ENCODE results near the gene ARAP1.

The ARAP1 gene

DNA sequence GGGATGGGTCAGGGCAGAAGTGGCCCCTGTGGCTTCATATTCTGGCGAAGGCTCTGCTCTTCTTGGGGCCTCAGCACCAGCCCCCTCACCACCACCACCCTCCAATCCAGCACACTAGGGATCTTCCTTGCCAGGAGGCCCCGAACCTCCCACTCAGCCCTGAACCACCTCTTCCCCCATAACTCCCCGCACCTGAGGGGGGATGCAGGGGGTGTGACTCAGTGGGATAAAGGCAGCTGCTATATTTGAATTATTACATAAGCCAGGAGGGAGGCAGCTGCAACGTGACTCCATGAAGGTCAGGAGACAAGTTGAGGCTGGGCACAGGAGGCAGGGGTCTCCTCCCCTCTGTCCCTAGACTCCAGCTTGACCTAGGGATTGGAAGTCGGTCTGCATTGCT lies 72.3 kb downstream of the ARAP1 start:
- no peak for DNase-seq

DNA sequence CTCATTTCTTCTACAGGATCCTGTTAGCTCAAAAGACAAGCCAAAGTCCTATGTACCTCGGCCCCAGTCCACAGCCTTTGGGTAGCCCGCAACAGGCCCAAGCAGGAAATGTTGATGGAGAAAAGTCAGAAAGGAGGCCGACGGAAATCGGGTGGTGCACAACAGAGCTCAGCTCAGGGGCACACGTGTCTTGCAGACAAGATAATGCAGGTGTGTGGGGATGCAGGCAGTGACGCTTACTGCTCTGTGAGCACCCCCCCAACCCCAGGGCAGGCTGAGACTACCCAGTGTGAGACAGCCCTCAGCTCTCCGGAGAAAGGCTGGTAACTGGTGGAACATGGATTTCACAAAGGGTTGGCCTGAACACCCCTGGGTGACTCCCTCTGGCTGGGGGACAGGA lies 73.7 kb downstream of the ARAP1 start:
- no peak for DNase-seq

DNA sequence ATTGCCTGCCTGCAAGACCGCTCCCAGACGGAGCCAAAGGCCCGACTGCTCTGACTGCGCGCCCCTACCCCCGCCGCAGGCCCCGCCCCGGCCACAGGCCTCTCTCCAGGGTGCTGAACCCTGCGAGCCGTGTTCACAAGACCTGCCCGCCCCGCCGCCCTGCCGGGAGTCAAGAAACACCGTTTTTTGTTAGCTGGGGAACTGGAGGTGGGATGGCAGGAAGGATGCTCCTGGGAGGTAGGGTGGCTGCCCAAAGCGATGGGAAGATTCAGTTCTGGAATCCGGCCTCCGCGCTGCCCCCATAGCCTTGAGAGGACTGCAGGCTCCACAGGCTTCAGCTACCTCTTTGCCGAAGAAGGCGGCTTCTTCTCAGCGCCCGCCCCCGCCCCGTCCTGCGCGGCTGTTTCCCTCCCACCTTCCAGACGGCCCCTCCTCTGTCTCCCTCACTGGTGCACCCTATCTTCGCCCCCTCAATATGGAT lies 75.3 kb downstream of the ARAP1 start:
- no peak for DNase-seq

DNA sequence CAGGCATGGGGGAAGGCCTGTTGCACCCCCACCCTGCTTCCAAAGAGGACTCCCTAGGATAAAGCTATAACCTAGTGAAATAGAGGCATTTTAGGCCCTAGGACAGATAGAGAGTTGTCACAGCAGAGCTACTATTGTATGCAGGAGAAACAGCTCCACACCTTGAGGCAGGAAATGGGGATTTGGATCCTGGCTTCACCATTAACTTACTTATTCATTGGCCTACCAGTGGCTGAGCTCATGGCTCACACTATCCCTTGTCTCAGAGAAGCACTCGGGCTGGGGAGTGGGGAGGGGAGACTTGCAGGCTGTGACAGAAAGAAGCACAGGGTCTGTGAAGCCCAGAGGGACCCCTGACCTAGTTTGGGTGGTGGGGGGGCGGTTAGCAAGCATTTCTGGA lies 77.0 kb downstream of the ARAP1 start:
- DNase-seq = no peak

DNA sequence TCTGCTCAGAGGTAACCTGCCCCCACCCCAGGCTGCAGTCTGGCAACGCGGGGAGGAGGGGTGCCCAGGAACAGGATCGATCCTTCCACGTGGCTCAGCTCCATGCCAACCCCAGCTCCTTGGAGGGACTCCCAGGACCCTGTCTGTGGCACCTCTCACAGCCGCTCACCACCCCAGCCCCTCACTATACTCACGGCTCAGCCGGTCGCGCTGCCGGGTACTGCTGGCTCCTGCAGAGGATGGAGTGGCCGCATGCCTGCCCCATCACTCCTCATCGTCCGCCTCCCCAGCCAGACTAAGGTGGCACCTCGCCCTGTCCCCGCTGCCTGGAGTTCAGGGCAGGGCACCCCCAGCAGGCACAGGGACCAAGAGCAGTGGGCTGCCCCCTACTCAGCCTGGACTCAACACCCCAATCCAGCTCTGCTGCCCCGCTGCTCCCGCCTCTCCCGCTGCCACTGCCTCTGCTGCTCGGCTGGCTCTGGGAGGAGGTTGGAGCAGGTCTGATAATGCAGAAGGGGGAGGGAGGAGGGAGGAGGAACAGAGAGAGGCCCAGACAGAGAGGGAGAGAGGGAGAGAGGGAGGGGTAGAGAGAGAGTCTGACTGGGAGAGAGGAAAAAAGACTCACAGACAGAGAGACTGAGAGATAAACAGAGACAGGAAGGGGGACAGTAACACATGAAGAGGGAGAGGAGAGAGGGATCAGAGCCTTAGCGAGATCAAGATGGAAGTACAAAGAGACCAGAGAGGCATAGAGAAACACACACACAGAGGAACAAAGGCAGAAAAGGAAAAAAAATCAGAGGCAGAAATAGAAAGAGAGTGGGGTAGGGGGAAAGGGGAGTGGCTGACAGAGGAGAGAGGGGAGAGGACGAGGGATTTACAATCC lies 78.0 kb downstream of the ARAP1 start, which contains the start of gene PDE2A:
Gene PDE2A, minus strand, starts transcription at position 480 of the 886 bp plus-strand sequence. Its CDS starts 215 bp downstream, at position 265.
- no peak for DNase-seq

DNA sequence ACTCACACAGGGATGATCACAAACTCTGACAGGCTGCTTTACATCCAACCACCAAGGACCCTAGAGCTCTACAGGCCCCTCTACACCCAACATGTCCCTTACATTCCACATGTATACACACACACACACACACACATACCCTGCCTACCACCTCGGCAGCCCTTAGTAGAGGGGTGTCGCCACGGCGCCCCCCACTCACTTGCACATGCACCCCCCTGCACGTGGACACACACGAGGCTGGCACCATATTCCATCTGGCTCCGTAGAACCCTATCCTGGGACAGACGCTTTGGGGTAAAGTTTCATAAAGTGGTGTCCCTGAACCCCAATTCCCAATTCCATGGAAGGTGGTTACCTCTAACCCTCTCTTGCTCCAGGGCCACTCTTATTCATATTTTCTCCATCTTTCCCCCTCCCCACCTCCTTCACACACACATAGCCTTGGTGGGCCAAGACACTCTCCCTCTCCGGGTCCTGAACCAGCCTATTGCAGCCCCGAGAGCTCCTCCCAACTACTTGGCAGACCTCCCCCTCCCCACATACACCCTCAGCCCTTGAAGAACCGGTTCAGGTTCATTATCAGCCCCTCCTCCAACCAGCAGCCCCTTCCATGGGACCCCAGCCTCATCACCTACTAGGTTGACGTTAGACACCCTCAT lies 78.8 kb downstream of the ARAP1 start:
- DNase-seq = no peak

DNA sequence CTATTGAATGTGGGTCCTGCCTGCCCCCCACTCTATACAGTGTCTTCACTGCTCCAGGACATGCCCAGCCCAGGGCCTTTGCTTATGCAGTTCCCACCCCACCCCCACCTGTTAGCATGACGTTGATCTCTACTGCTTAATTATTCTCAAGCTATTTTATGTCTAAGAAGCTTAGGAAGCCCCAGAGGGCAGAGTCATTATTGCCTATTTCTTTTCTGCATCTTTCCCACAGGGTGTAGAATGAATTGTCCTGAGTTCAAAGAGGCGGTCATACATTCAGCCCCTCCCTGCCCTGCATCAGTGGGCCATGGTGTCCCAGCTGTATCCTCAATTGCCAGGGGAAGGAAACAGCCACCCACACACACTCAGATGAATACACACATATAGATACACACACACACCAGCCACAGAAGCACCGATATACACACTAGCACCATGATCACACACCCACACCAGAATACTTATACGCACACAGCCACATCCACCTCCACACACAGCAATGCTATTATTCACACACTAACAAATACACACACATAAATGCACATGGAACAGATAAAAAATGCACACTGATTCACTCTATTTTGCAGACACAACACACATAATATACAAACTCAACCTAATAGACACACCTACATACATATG lies 79.5 kb downstream of the ARAP1 start:
- DNase-seq = no peak

DNA sequence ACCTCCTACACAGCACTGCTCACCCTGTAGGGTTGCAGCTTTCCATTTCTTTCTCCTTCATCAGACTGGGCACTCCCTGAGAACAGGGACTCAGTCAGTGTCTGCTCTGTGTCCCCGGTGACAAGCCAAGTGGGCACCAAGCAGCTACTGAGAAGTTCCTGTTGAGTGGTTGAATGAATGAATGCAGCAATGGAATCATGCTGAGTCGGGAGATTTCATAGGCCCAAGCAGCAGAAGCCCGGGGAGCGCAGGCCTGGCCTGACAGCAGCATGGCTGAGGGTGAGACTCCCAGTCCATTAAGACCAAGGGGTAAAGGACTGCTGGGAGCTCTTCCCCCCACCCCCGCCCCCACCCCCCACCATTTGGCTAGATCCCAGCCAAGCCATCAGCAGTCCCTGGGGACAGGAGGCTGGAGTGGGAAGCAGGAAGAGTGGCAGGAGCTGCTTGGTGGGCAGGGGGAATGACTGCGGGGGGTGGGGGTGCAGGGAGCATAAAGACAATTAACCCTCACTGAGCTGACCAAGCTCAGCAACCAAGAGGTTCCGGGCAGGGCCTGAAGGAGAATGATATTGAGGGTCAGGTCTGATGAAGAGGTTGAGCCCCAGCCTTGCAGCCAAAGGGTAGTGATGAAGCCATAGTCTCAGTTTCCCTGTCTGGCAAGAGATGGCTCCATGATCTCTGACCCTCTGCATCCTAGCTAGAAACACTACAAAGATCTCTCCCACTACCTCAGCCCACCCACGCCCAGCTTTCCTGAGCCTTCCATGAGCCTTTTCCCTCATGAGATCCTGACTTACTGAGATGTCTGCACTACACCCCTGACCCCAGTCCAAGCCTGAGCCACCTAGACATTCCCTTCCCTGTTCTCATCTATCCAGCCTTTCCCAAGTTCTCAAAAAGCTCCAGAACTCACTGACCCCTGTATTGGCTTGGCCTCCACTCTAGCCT lies 80.8 kb downstream of the ARAP1 start:
- no peak for DNase-seq

DNA sequence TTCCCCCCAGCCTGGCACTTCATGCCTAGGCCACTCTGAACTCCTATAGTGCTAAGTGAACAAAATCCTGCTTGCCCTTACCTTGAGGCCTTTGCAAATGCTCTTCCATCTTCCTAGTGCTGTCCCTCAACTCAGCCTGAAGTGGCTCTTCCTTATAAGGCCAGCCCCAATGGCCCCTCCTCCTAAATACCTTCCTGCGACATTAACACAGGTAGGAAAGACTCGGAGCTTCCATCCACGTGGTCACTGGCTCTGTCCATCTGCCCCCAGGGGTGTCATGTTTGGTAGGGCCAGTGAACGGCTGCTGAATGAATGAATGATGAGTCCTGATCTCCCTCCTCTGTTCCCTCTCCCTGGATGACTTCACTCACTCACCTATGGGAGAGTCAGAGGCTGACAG lies 82.2 kb downstream of the ARAP1 start:
- DNase-seq = no peak

DNA sequence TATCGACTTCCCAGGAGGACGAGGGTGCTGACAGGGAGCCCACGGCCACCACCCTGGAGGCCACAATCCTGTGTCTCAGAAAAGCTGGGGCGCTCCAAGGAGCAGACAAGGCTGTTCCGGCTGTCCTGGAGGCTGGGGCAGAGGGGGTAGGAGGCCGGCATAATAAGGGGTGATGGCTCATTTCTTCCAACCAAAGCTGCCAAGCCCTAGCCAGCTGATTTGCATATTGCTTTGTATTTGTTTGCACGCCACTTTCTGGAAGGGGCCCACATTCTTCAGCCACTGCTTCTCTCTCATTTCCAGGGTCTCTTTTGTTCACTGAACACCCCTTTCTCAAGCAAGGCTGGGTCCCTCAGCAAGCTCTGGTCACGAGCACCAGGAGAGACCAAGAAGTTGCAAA lies 82.7 kb downstream of the ARAP1 start:
- no peak for DNase-seq

DNA sequence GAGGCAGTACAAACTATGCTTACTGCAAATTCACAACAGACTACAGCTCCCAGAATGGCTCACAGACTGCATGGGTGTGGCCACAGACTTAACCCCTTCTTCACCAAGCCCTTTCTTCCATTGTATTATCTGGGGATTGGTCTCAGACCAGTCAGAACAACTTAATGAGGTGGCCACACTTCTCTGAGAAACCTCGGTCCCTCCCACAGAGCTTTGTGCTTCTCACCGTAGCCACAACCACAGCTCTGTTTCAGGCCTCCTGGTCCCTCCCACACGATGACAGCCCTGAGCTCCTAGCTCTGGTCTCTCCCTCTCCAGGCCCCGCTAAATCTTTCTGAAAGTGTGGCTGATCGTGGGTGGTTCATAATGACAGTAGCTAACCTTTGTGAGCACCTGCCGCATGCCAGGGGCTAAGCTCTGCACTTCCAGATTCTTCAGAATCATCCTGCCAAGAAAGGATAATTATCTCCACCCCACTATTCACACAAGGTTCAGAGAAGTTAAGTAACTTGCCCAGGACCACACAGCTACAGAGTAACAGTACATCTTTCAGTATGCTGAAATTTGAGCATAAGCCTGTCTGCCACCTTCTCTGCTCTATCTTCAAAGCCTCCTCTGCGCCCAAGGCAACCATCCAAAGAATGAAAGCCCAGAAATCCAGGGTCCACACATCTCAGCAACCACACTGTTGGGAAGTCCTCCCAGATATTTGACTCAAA lies 83.4 kb downstream of the ARAP1 start:
- no peak for DNase-seq

DNA sequence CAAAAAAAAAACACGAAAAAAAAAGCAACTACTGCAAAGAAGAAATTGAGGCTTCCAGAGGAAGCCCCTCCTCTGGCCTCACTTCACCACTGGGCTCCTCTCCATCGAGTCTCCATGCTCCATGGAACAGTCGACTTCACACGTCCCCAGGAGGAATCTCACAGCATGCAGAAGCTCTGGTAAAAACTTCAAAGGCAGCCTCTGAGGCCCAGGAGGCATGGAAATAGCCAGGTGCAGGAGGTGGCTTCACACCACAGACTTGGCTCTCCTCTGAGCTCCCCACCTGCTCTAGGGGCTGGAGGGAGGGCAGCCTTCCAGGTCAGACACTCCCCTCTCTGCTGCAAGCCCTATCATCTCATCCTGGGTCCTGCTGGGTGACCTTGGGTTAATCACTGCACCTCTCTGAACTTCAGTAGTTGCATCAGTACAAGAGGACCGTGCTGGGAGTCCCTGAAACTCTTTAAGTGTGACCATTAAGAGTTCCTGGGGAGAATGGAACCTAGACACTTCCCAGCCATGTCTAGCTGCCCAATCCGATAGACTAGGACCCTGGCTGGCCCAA lies 86.2 kb downstream of the ARAP1 start:
- DNase-seq = no peak

DNA sequence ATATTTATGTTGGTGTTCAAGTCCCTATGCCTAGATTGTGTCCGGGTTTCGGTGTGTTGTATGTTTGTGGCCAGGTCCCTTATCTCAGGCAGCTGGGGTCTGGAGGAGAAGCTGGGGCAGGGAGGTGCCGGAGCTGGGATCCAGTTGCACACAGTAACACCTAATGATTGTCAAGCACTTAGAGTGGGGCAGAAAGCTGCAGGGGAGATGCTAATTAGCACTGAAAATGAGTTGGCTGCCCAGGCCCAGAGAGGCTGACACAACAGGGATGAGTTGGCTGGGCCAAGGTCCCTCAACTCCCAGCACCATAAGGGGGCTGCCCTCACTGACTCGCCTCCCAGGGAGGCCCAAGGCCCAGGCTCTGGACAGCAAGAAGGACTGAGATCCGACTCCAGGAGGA lies 90.2 kb downstream of the ARAP1 start:
- DNase-seq = no peak

DNA sequence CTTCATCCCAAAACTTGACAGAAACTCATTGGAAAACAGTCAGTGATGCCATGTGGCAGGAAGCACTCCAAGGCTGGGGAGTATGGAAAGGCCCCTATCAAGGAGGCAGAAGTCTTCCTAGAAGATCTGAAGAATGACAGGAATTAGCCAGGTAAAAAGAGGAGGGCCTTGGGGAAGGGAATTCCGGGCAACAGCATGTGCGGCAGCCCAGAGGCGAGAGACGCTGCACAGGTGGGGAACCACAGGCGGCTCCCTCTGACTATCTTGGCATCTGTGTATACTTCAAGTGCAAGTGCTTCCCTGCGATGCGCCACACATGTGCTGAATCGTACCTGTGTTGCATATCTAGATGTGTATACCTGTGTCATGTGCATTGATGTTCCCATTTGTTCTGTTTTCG lies 90.7 kb downstream of the ARAP1 start:
- no peak for DNase-seq

DNA sequence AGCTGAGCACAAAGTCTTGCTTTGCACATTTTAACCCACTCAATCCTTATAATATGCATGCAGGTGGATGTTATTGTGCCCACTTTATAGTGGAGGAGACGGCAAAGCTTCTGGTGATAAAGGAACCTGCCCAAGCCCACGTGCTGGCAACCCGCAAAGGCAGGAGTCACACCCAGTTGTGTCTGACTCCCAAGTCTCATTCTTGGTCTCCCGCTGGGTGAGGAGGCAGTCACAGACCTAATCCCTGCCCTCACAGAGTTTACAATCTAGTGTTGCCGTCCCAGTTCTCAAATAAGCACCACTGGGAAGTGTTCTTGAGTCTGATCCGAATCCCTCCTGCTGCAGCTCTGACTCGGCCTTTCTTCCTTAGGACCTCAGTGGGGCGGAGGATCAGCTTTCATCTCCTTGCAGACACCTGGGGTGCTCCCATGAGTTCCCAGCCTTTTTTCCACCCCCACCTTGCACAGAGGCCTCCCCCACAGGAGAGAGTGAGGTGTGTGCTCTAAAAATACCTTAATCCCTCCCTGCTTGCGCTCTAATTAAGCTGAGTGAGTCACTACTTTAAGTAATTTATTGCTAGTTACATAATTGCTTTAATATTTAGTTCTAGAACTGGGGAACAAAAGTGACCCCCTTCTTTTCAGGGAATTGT lies 93.1 kb downstream of the ARAP1 start:
- DNase-seq = no peak

DNA sequence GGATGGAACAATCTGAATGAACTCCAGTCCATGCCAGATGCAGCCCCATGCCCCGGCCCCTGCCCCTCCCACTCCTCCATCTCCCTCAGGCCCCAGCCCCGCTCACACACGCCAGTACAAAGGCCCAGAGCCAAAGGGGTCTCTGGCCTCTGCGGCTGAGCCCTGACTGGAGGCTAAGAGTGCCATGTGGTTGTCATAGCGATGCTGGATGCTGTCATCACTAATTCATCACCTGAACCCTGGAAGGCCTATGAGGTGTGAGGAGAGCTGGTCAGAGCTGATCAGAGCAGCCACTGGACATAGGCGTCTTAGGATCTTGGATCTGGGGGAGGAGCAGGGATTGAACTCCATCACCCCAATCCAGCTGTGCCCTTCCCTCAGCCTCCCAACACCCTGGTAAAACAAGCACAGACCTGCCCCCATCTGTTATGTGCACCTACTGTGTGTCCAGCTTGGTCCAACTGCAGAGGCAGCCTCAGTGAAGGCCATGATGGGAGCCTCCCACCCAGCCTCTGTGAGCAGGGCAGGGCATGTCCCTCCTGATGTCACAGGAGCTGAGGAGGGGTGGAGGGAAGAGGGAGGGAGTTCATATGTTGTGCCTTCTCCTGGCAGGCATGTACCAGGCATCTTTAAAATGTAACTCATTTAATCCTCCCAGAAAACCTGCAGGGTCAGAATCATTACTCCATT lies 94.7 kb downstream of the ARAP1 start:
- DNase-seq = no peak

DNA sequence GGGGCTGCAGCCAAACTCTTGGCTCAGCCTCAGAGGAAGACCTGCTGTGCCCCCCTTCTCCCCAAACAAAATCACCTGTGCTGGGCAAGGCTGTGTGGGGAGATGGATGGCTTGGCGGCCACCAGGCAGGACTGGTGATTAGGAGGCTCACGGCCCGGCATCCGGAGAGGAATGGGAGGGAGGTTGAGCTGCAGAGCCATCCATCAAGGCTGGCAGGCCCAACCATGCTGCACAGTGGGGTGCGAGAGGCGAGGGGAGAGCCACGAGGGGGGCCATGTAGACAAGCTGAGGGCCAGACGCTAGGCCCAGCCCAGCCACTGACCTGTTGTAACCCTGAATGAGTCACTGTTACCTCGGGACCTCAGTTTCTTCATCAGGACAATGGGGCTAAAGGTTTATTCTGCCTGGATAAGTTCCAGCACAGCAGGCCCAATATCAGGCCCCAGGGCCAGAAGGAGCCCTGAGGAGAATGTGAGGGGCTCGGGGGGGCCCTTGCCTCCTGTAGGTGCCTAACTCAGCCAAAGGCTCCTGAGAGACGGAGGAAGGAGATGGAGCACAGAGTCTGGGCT lies 96.2 kb downstream of the ARAP1 start:
- DNase-seq = no peak

DNA sequence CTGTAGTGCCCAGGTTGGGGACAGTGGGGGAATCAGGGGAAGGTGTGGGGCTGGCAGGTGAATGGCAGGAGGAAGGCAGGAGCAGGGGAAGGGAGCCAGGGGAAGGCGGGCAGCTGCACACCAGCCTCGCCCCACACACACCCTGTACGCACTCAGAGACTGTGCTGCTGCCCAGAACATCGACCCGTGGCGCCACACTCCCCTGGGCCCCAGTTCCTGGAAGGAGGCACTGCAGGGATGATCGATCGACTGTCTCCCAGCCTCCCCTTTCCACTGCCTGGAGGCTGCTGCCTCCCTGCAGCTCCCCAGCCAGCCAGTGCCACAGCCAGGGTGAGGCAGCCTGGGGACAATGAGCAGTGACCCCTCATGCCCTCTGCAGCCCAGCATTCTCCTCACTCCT lies 97.2 kb downstream of the ARAP1 start:
- DNase-seq = no peak

DNA sequence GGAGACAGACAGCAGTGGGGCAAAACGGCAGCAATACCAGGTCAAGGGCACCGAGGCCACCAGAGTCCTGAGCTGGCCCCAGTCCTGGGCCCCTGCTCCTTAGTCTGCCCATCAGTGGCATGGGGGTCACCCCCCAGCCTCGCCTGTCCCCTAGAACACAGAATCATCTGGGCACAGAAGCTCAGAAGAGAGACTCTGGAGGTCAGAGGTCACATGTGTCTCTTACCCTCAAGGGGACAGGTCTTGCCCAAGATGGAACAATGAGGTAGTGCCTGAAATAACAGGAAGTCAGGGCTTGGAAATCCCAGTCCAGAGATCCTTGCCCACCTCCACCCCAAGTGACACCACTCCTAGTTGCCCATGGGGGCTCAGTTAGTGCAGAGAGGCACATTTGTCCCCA lies 98.6 kb downstream of the ARAP1 start:
- DNase-seq = no peak

All from NCI-H2029 (cell line).